GM18873 (cell line): ENCODE data around the gene C2orf92.
A peak's percentile ranks its signal among the peaks of the same experiment; 100 is the strongest.
"Not testable (repeated sequence)": the region's sequence is repeated elsewhere in the genome, so short reads cannot be mapped to it uniquely, and the experiment has no call there.

Source experiments
- ATAC-seq: cut with Tn5 transposase; IDR thresholded peaks from one replicate; pipeline ENCODE4 v1.9.1; 2021; ENCODE audit warnings: mild to moderate bottlenecking, moderate library complexity, moderate number of reproducible peaks; ENCODE audit not compliant: unreplicated experiment, low FRiP score

Gene C2orf92

GRCh38 chr2:97669448-97669847 lies at the start of gene C2orf92:
Gene C2orf92, plus strand, starts transcription at chr2:97669713. Its CDS starts 76 bp downstream, at chr2:97669789.
- no peak for ATAC-seq

- ATAC-seq: not testable (repeated sequence)
Measured at GRCh38 chr2:97620492-97620891, 49.0 kb upstream of the C2orf92 start.

GRCh38 chr2:97622976-97623375 lies 46.5 kb upstream of the C2orf92 start:
- ATAC-seq: not testable (repeated sequence)

GRCh38 chr2:97625354-97626048 lies 44.0 kb upstream of the C2orf92 start:
- ATAC-seq: not testable (repeated sequence)

- not testable (repeated sequence) for ATAC-seq
Measured at GRCh38 chr2:97626049-97626430, 43.5 kb upstream of the C2orf92 start.

GRCh38 chr2:97644023-97644717 lies 25.3 kb upstream of the C2orf92 start:
- no peak for ATAC-seq

- peak; percentile 22 for ATAC-seq
Measured at GRCh38 chr2:97645112-97645694, 24.3 kb upstream of the C2orf92 start.

- peak; percentile 88 for ATAC-seq
Measured at GRCh38 chr2:97645695-97646629, 23.6 kb upstream of the C2orf92 start, which contains the start of gene COX5B. Gene COX5B, plus strand, starts transcription at chr2:97646062. Its CDS starts 25 bp downstream, at chr2:97646087.

GRCh38 chr2:97646977-97647376 lies 22.5 kb upstream of the C2orf92 start:
- ATAC-seq: no peak

GRCh38 chr2:97651114-97651513 lies 18.4 kb upstream of the C2orf92 start:
- ATAC-seq: no peak

- ATAC-seq: no peak
Measured at GRCh38 chr2:97653473-97653872, 16.0 kb upstream of the C2orf92 start.

GRCh38 chr2:97653874-97654273 lies 15.6 kb upstream of the C2orf92 start:
- ATAC-seq: no peak

- no peak for ATAC-seq
Measured at GRCh38 chr2:97654309-97654708, 15.2 kb upstream of the C2orf92 start.

GRCh38 chr2:97654791-97655190 lies 14.7 kb upstream of the C2orf92 start:
- ATAC-seq: no peak

- no peak for ATAC-seq
Measured at GRCh38 chr2:97656129-97656755, 13.3 kb upstream of the C2orf92 start.

- ATAC-seq: no peak
Measured at GRCh38 chr2:97656905-97657587, 12.5 kb upstream of the C2orf92 start.

GRCh38 chr2:97657986-97658690 lies 11.4 kb upstream of the C2orf92 start:
- no peak for ATAC-seq

- ATAC-seq: no peak
Measured at GRCh38 chr2:97658691-97659157, 10.8 kb upstream of the C2orf92 start.
